C4-2B (cell line): ENCODE results near the gene GAB1.
A peak's percentile ranks its signal among the peaks of the same experiment; 100 is the strongest.

Experiments used
- H3K27ac ChIP-seq: fragments of 450-650 bp; 2 replicates; pipeline ENCODE4 v1.5.1; 2017
- ZFX ChIP-seq: fragments of 450-650 bp; IDR thresholded peaks from 2 replicates; pipeline ENCODE4 v1.6.1; 2017
- TF ChIP-seq, protein P1 (sequence below): fragments of 450-650 bp; conservative IDR thresholded peaks from 2 replicates; pipeline ENCODE4 v1.5.1; 2017; ENCODE audit warnings: mild to moderate bottlenecking

The GAB1 gene

DNA sequence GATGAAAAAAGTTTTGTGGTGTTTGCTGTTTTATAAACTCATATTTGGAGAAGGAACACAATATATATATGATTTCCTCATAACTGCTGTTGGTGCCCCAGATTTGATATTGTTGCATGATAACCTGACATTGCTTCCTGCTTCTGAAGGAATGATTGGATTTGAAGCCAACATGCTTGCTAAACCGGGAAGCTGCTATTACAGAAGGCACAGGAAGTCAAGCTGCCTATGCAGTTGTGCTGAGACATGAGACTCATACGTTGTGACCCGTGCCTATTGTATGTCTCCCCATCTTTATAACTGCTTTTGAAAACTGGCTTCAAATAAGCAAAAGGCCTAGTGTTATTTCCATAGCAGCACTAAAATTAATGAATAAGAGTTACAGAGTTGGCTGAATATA is 32.9 kb downstream of the GAB1 start:
- TF ChIP-seq, protein P1, sequence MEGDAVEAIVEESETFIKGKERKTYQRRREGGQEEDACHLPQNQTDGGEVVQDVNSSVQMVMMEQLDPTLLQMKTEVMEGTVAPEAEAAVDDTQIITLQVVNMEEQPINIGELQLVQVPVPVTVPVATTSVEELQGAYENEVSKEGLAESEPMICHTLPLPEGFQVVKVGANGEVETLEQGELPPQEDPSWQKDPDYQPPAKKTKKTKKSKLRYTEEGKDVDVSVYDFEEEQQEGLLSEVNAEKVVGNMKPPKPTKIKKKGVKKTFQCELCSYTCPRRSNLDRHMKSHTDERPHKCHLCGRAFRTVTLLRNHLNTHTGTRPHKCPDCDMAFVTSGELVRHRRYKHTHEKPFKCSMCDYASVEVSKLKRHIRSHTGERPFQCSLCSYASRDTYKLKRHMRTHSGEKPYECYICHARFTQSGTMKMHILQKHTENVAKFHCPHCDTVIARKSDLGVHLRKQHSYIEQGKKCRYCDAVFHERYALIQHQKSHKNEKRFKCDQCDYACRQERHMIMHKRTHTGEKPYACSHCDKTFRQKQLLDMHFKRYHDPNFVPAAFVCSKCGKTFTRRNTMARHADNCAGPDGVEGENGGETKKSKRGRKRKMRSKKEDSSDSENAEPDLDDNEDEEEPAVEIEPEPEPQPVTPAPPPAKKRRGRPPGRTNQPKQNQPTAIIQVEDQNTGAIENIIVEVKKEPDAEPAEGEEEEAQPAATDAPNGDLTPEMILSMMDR, result no peak
- no peak for TF ChIP-seq ZFX
- no peak overlapping the region for H3K27ac ChIP-seq

DNA sequence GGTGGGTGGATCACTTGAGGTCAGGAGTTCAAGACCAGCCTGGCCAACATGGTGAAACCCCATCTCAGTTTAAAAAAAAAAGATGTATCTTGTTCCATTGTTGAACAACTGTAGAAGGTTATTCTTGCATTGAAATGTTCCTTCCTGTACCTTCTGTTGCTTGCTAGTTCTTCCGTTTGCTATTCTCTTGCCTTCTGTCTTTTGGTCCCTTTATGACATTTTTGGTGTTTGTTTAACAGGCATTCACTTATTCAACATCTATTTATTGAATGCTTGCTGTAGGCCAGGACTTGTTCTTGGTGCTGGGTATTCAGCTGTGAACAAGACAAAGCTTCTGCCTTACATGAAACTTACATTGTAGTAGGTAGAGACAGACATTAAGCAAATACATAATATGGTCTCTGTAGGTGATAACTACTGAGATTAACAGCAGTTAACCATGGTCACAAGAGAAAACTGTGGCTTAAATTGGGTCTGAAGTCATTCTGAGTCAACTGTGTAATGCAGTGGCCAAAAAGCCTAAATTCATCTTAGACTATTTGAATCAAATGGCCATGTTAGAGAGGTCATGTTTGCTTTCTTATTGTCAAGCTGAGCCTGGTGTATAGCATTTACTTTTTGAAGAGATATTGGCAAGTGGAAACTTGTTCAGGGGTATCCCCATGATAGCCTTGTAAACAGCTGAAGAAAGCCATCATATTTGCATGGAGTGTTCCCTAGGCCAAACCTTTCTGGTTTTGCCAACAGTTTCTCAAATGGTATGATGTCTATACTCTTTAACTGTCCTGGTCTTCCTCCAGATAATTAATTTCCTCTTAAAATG is 35.6 kb downstream of the GAB1 start:
- no peak overlapping the region for H3K27ac ChIP-seq
- no peak for TF ChIP-seq ZFX
- TF ChIP-seq, protein P1, result no peak

DNA sequence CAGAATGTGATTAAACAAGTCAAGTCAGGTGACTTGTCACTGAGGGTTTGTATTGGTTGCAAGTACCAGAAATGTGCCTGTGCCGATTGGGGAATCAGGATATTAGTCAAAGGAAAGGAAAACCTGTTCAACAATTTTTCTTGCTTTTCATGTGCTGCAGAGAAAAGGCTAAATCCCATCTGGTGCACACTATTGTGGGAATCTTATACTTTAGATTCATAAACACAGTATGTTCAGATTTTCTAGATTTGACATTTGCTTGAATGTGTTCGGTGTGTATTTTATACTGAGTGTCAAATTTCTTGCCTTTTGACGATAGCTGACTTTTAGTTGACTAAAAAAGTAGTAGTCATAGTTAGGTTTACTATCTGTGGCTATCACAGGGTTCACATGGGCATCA is 37.6 kb downstream of the GAB1 start:
- H3K27ac ChIP-seq, result no peak overlapping the region
- TF ChIP-seq, protein P1, result no peak
- TF ChIP-seq ZFX, result no peak

DNA sequence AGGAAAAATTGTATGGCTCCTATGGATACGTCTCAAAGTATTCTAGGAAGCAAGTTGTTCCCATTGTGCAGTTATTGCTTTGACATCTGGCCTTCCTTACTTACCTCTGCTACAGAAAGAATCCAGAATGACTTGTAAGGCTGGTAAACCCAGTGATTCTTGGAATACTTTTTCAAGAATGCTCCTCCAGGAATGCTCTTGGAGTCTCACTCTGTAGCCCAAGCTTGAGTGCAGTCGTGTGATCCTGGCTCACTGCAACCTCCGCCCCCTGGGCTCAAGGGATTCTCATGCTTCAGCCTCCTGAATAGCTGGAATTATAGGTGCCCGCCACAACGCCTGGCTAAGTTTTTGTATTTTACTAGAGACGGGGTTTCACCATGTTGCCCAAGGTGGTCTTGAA is 38.1 kb downstream of the GAB1 start:
- no peak overlapping the region for H3K27ac ChIP-seq
- TF ChIP-seq, protein P1, result no peak
- no peak for TF ChIP-seq ZFX

DNA sequence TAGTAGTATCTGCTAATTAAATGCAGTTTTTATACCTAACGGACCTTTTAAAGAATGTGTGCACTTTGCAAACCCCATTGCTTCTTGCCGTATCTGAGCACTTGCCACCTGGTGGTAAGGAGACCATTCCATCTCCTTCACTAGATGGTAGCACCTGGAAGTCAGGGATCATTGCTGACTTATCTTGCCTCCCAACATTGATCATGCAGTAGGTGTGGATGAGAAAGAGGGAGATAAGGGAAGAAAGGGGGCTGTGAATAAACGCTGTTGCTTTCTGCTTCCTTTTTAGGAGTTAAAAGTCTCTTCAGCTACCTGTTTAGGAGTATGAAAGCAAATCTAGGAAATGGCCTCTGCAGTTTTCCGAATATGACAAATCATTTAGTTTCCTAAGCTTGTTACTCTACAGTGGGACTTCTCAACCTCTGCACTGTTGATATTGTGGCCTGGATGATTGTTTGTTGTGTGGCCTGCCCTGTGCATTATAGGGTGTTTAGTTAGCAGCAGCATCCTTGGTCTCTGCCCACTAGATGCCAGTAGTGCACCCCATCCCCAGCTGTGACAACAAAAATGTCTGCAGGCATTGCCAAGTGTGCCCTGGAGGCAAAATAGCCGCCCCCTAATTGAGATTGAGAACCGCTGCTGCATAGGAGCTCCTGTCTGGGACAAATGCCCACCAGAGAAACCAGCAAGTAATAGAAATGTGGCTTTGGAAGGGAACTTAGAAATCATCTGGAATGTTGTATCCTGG is 38.8 kb downstream of the GAB1 start:
- TF ChIP-seq, protein P1, result peak; percentile 28
- TF ChIP-seq ZFX, result no peak
- no peak overlapping the region for H3K27ac ChIP-seq

DNA sequence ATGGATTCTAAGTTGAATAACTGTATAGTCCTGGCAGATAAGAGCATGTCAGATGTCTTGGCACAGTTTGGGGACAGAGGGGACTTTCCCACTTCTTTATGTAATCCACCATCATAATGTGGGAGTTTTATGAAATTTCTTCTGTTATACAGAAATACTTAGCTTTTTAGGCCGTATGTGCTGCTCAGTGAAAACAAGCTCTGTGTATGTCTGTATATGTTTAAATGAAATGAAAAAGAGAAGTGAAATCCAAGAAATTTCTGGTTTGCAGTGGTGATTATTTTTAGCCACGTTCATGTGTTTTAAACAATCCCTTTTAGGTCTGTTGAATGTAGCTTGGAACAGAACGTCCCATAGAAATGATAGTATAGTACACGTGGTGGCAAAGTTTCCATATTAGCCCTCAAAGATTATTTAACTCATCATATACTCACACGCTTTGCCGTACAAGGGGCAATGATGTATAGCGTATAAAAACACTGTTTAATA is 41.0 kb downstream of the GAB1 start:
- TF ChIP-seq, protein P1, result no peak
- no peak for TF ChIP-seq ZFX
- H3K27ac ChIP-seq, result no peak overlapping the region

DNA sequence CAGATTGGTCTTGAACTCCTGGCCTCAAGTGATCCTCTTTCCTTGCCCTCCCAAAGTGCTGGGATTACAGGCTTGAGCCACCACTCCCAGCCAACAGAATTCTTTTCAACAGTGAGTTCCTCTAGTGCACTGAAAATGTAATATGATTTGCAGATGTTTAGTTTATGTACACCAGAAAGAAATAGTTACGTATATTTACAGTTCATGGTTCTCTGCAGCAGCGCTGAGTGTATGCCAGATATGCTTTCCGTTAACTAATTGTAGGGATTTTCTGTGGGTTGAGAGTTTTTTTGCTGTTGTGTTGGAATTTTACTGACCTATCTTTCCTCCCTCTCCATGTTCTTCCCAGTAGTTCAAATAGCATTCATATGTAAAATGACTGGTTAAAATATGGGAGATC is 44.0 kb downstream of the GAB1 start:
- no peak overlapping the region for H3K27ac ChIP-seq
- TF ChIP-seq ZFX, result no peak
- TF ChIP-seq, protein P1, result no peak
